Astrocyte (in vitro differentiated cells and primary cell): Measurements from ENCODE around the gene USP31.

Source experiments
- CTCF ChIP-seq: IDR thresholded peaks from 2 replicates; pipeline ENCODE4 v1.5.1; 2011; ENCODE audit warnings: low read depth, mild to moderate bottlenecking, inconsistent platforms, low read length, moderate library complexity; ENCODE audit not compliant: insufficient read depth
- EZH2 ChIP-seq: IDR thresholded peaks from 2 replicates; pipeline ENCODE4 v1.6.1; 2012; ENCODE audit warnings: mild to moderate bottlenecking, low read length, inconsistent platforms; ENCODE audit not compliant: insufficient read depth

GRCh38 chr16:23066676-23067075 lies 82.6 kb downstream of the USP31 start:
- TF ChIP-seq CTCF (no peak), EZH2 (no peak)
